HG03045 (cell line): ENCODE results near the gene UVRAG.

ENCODE experiments used
- ATAC-seq: cut with Tn5 transposase; IDR thresholded peaks from one replicate; pipeline ENCODE4 v1.9.1; 2021; ENCODE audit warnings: mild to moderate bottlenecking, moderate library complexity; ENCODE audit not compliant: unreplicated experiment

Gene UVRAG

GRCh38 chr11:76175783-76176182 lies 360.8 kb downstream of the UVRAG start:
- no peak for ATAC-seq

DNA sequence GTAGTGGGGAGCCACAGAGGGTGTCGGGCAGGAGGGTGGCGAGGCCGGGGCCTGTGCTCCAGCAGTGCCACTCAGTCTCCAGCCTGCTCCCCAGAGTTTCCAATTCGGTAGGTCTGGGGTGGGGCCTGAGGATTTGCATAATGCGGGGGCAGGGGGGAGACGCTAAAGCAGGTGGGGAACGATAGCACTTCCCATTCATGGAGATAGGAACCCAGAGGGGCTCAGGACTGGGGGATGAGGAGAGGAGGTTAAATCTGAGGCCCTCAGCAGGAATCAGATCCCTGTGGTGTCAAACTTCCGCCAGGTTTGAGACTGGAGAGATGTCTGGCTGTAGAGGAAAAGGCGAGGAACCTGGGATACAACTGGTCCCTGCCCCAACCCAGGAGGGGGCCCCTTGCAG lies 361.5 kb downstream of the UVRAG start:
- ATAC-seq: no peak

DNA sequence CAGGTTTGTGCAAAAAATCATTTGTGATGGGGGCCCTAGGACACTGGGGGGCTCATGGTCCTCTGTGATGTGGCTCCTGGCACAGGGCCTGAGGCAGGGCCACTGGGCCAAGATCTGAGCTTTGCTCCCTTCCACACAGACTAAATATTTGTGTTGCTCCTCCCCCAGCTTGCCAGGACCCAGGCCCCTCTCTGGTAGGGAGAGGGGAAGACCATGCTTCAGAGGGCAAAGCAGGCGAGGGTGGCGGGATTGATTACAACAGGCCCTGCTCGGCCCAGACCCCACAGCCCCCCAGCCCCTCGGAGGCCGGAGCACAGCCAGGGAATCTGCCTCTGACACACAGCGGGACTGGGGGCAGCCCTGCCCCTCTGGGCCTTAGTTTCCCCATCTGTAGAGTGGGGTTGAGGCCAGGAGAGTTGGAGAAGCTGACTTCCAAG lies 362.3 kb downstream of the UVRAG start:
- ATAC-seq: no peak

DNA sequence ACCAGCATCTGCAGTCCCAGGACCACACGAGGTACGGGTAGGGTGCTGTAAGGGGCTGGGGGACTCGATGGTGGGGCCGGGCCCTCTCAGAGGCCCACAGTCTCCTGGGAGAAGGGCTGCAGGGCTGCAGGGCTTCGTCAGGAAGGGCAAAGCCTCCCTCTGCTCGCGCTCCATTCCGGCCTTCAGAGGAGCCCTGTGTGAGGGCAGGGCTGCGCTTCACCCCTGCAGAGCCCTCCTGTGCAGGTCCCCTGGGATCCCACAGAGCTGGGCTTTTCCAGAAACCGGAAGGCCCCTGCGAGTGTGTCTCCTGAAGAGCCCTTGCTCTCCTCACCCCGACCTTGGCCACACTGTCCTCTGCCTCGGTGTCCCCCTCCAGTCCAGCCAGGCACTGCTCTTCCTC lies 364.1 kb downstream of the UVRAG start:
- no peak for ATAC-seq

DNA sequence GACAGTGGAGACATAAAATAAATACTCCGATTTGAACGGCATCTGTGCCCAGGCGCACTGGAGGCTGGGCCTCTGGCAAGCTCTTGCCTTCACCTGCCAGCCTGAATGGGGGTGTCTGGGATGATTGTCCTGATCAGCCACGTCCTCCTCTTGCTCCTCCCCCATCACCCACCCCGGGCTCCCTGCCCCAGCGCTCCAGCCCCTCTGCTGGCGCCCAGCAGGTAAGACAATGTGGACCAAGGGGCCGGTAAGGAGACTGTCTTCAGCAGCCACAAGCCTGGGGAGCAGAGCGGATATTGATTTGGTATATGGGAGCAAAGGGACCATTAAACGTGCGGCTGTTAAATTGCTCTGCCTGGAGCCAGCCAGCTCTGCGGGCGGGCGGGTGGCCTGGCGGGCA lies 366.4 kb downstream of the UVRAG start:
- ATAC-seq: no peak

- no peak for ATAC-seq
Measured at GRCh38 chr11:76184551-76184993, 369.6 kb downstream of the UVRAG start.

DNA sequence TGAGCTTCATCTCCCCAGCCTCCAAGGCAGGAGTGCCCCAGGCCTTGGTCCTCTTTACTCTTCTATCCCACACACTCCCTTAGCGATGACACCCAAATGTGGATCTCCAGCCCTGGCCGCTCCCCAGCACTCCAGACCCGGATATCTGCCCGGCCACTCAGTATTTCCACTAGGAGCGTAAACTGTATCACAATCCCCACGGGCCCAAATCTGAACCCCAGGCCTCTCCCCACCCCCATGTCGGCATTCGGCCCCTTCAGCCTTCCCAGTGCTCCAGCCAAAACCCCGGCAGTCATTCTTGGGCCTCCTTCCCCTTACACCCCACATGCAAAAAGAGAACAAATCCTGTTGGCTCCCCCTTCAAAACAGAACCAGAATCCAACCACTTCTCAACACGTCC lies 370.5 kb downstream of the UVRAG start:
- ATAC-seq: no peak

DNA sequence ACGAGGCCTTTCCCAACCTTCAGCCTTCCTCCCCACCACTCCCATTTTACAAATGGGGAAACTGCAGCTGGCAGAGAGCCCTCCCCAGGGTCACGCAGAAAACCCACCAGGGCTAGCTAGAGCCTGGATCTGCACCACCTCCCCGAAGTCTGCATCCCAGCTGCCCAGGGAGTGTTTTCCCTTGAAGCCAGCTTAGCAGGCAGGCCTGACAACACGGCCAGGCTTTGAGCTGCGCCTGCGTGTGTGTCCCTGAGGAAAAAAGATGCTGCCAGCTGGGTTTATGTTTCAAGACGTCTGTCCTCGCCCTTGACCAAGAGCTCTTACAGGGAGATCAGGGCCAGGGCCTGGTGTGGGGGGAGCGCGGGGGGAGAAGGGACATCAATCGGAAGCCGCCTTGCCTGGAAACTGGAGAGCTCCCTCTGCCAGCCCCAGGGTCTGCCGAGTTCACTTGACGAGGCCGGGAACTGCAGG lies 371.0 kb downstream of the UVRAG start:
- ATAC-seq: no peak

DNA sequence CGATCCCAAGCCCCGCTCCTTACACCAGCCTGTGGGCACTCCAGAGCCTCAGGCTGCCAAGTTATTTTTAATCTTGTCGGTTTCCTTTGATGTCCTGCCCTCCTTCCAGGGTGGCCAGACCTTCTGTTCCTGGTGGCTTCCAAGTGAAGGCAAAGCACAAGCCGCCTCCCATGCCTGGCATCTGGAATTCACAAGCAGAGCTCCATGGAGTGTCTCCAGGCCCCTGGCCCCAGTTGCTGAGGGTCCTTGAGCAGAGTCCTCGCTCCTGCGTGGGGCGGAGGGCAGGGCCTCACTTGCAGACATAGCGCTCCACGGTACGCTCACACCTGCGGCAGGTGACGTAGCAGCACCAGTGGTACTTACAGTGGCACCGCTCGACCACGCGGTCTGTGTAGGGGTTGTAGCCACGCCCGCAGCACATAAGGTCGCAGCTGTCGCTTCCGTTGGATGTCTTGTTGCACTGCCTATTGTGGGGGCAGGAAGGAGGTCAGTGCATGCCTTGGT lies 371.8 kb downstream of the UVRAG start:
- no peak for ATAC-seq

DNA sequence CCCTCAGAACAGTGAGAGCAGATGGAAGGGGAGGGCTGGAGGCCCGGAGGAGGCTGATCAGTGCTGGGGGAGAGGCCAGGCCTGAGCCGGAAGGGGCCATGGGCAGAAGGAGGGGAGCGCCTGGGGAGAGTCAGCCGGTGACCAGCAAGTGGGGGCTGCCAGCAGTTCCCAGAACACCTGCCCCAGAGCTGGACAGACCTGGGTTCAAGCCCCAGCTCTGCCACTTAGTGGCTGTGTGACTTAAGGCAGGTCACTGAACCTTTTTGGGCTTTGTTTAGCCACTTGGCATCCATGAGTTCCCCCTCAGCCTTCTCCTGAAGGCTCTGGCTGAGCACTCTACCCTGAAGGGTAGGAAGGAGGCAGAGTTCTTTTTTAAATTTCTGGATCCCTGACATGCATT lies 373.9 kb downstream of the UVRAG start:
- no peak for ATAC-seq

DNA sequence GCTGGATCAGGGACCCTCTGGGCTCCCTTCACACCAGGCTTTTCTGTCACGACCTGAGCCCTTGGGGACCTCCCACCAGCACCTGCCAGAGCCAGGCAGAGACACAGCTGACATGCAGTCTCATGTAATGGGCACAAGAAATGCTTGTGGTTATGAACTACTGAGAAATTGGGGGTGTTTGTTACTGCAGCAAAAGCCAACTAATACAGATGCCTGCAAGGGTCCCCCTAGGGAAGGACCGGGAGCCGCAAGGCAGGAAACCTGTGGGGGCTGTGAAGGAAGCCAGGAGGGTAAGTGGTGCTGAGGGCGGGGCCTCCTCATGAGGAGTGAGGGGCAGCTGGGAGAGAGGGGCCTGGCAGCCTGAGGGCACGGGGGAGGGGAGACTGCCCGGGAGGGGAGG lies 374.7 kb downstream of the UVRAG start:
- no peak for ATAC-seq

- ATAC-seq: no peak
Measured at GRCh38 chr11:76190376-76190775, 375.4 kb downstream of the UVRAG start.
